Activated CD4-positive, alpha-beta T cell treated with anti-CD3 and anti-CD28 coated beads, Interleukin-2, amount 10 ng/mL, durations not matched to agents 7 days and 5 days (primary cell): ENCODE results near the gene SPSB1. TPM values are rescaled to one million over a fixed set of nuclear protein-coding genes. Genes with fewer than 3 reads are reported as not detected.

Experiments
- CTCF ChIA-PET: fragments of 350-600 bp; sonication (Branson Sonifier 250); formaldehyde crosslinking; loops from one replicate; lab custom pipeline; 2021; ENCODE audit warnings: antibody characterized with exemption; lab: Charles Lee
- POLR2A ChIA-PET: fragments of 350-600 bp; sonication (Branson Sonifier 250); formaldehyde crosslinking; loops from one replicate; lab custom pipeline; 2021; ENCODE audit warnings: antibody characterized with exemption; lab: Charles Lee
- DNase-seq: peaks from one replicate; pipeline ENCODE4 v3.0.0-alpha.2; 2020
- H3K27ac Mint-ChIP-seq: one replicate; pipeline ENCODE4 v1.8.0; 2021; ENCODE audit warnings: mild to moderate bottlenecking, moderate library complexity, mixed read lengths
- H3K27me3 Mint-ChIP-seq: one replicate; pipeline ENCODE4 v1.8.0; 2021; ENCODE audit warnings: mixed read lengths
- H3K36me3 Mint-ChIP-seq: one replicate; pipeline ENCODE4 v1.8.0; 2021; ENCODE audit warnings: low read depth, mixed read lengths
- H3K4me1 Mint-ChIP-seq: one replicate; pipeline ENCODE4 v1.8.0; 2021; ENCODE audit warnings: mixed read lengths
- H3K4me3 Mint-ChIP-seq: one replicate; pipeline ENCODE4 v1.8.0; 2021; ENCODE audit warnings: mild to moderate bottlenecking, moderate library complexity, mixed read lengths
- H3K9me3 Mint-ChIP-seq: one replicate; pipeline ENCODE4 v1.8.0; 2021; ENCODE audit warnings: mixed read lengths
- total RNA-seq, 2 experiments: library from RNA; stranded (reverse); gene quantifications; one replicate each; pipeline ENCODE4 v1.2.3, GENCODE V29; 2021

Gene SPSB1
- total RNA-seq = 1 to 10 TPM; 4.8 to 6.6 TPM

DNA sequence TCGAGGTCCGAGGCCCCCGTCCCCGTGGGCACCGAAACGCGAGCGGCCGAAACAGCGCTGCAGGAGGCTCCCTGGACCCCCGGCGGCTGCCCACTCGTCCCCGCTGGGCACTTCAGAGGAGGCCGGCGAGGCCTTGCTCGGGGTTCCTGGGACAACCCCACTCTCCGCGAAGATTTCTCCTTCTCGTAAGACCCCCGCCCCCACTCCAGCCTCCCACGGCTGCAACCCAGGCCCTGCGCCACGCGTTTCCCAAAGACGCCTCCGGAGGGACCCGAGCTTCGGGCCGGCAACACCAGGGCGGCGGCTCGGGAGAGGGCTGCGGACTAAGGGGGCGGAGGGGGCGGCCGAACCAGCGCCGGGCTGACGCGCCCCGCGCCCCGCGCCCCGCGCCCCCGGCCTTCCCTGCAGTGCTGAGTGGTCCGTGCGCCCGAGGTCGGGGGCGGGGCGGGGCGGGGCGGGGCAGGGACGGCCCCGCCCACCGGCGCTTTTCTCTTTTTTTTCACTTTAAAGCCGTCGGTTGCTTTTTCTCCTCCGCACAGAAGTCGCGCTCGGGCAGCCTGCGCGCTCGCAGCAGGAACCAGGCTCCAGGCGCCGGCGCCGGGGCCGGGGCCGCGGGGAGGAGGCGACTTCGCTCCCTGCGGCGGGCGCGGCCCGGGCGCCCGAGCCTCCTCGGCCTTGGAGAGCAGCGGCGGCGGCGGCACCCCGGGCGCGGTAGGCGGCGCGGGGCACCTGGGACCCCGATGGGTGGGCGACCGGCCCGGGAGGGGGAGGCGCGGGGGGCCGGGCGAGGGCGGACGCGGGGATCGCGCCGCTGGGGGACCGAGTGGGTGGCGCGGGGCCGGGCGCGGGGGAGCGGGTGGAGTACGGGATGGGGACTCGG, at the start of gene SPSB1:
SPSB1 (plus strand) TSS at position 534 of the 880 bp plus-strand sequence. CDS start 62,998 bp downstream, outside the sequence.
- H3K27me3 Mint-ChIP-seq = no peaks in the 10 kb centered on the region
- DNase-seq = peak; percentile 70
- peak within 1 kb of the TSS; percentile 55 for H3K4me3 Mint-ChIP-seq
- H3K9me3 Mint-ChIP-seq = peaks cover 10% of the 10 kb centered on the region
- ChIA-PET CTCF (interaction anchor here (0.6 to 1.8 kb wide), 4 partner anchors 10 to 664 kb away, joined by 3 to 5 read pairs (median 3); no protein-coding TSS in a partner anchor), POLR2A (no interaction called here)
- peaks cover 3% of the 10 kb centered on the region for H3K36me3 Mint-ChIP-seq
- no peak within 1 kb of the TSS for H3K27ac Mint-ChIP-seq
- peaks cover 15% of the 10 kb centered on the region for H3K4me1 Mint-ChIP-seq

DNA sequence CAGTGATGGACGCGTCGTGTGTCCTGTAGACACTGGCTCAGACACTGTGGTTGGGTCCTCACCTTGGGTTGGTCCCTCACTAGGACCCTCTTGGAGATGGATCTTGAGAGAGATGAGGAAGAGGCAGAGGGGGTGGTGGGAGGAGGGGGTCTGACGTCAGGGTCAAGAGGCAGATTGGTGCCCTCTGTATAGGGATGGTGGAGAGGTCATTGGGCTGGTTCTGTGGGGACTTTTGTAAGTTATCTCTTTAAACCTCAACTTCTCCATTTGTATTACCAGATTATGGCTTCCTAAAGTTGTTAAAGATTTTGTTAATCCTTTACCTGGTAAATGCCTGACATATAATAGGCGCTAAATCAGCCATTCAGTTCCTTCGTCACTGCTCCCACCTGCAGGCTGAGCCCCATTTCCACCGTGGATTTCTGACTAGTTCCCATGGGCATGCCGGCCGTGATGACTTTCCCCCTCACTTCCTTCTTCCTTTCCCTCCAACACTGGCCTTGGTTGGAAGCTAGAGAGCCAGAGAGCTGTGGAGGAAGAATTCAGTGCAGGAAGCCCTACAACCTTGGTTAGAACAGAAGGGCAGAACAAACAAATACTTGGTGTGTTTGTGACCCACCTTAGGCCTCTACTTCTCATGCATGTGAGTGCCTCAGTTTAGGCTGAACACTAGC, 49.5 kb upstream of the SPSB1 start:
- DNase-seq = no peak
- H3K9me3 Mint-ChIP-seq = no peaks in the 10 kb centered on the region
- H3K27me3 Mint-ChIP-seq = no peaks in the 10 kb centered on the region
- peaks cover 2% of the 10 kb centered on the region for H3K36me3 Mint-ChIP-seq
- peak overlapping the region; percentile 36 for H3K27ac Mint-ChIP-seq
- ChIA-PET POLR2A (interaction anchor here (0.6 kb wide), 1 partner anchor 694 kb away, joined by 8 read pairs; no protein-coding TSS in a partner anchor), CTCF (interaction anchor here (0.6 to 4.2 kb wide), 4 partner anchors 9 to 989 kb away, joined by 3 to 19 read pairs (median 6); partner anchors contain the start of gene H6PD)
- H3K4me3 Mint-ChIP-seq = no peak overlapping the region
- peaks cover 66% of the 10 kb centered on the region for H3K4me1 Mint-ChIP-seq

DNA sequence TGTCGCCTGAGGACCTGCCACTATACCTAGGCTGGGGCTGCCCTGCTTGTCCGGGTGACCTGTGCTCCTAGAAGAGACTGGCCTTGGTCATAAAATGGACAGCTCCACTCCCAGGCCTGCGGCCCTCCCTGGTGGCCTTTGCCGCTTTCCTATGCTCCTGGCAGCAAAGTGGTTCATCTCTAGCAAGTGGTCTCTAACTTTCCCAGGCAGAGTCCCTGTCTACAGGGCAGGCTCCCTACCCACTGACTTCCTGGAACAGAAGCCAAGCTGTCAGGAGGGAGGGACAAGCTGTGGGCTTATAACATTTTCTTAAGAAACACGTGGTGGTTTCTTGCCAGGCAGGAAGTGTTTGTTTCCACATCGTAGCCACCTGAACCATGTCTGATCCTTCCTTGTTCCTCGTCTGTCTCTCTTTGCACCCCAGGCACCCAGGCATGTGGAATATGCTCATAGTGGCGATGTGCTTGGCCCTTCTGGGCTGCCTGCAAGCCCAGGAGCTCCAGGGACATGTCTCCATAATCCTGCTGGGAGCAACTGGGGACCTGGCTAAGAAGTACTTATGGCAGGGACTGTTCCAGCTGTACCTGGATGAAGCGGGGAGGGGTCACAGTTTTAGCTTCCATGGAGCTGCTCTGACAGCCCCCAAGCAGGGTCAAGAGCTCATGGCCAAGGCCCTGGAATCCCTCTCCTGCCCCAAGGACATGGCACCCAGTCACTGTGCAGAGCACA, 48.0 kb upstream of the SPSB1 start:
- H3K27ac Mint-ChIP-seq = peak overlapping the region; percentile 25
- POLR2A ChIA-PET = interaction anchor here (0.6 to 1.2 kb wide), 3 partner anchors 31 to 366 kb away, joined by 3 to 4 read pairs (median 4); partner anchors contain the start of gene ENO1
- CTCF ChIA-PET = interaction anchor here (0.6 to 4.2 kb wide), 12 partner anchors 9 to 269 kb away, joined by 3 to 19 read pairs (median 4); partner anchors contain the start of gene H6PD
- no peaks in the 10 kb centered on the region for H3K27me3 Mint-ChIP-seq
- H3K4me3 Mint-ChIP-seq = no peak overlapping the region
- H3K9me3 Mint-ChIP-seq = no peaks in the 10 kb centered on the region
- peaks cover 55% of the 10 kb centered on the region for H3K4me1 Mint-ChIP-seq
- H3K36me3 Mint-ChIP-seq = peaks cover 2% of the 10 kb centered on the region
- DNase-seq = peak; percentile 29

DNA sequence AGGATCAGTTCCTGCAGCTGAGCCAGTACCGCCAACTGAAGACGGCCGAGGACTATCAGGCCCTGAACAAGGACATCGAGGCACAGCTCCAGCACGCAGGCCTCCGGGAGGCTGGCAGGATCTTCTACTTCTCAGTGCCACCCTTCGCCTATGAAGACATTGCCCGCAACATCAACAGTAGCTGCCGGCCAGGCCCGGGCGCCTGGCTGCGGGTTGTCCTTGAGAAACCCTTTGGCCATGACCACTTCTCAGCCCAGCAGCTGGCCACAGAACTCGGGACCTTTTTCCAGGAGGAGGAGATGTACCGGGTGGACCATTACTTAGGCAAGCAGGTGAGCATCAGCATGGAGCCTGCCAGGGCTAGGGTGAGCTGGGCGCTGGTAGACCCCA, 47.5 kb upstream of the SPSB1 start:
- no peak overlapping the region for H3K4me3 Mint-ChIP-seq
- ChIA-PET POLR2A (interaction anchor here (1.2 kb wide), 1 partner anchor 31 kb away, joined by 4 read pairs; no protein-coding TSS in a partner anchor), CTCF (interaction anchor here (0.6 to 4.2 kb wide), 10 partner anchors 8 to 268 kb away, joined by 3 to 19 read pairs (median 4); partner anchors contain the start of gene H6PD)
- H3K27me3 Mint-ChIP-seq = no peaks in the 10 kb centered on the region
- no peak overlapping the region for H3K27ac Mint-ChIP-seq
- H3K36me3 Mint-ChIP-seq = peaks cover 2% of the 10 kb centered on the region
- H3K9me3 Mint-ChIP-seq = no peaks in the 10 kb centered on the region
- DNase-seq = no peak
- H3K4me1 Mint-ChIP-seq = peaks cover 50% of the 10 kb centered on the region

DNA sequence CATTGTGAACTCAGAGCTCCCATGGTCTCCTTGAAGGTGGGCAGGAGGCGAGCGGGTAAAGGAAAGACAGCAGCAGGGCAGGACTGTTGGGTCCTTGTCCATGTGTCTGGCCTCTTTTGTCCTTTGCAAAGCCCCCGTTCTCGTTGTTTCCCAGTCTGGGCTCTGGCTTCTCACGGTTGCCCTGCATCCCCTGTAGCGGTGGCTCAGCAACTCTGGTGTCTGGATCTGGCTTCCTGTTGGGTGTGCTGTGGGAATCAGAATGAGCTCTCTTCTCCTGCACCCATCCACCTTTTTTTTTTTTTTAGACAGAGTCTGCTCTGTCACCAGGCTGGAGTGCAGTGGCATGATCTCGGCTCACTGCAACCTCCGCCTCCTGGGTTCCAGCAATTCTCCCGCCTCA, 47.0 kb upstream of the SPSB1 start:
- Mint-ChIP-seq H3K36me3 (peaks cover 2% of the 10 kb centered on the region), H3K4me1 (peaks cover 45% of the 10 kb centered on the region), H3K27ac (no peak overlapping the region), H3K27me3 (no peaks in the 10 kb centered on the region), H3K4me3 (no peak overlapping the region), H3K9me3 (no peaks in the 10 kb centered on the region)
- ChIA-PET POLR2A (no interaction called here), CTCF (interaction anchor here (1.3 to 4.2 kb wide), 6 partner anchors 11 to 111 kb away, joined by 3 to 19 read pairs (median 4); partner anchors contain the start of gene H6PD)
- DNase-seq = no peak

DNA sequence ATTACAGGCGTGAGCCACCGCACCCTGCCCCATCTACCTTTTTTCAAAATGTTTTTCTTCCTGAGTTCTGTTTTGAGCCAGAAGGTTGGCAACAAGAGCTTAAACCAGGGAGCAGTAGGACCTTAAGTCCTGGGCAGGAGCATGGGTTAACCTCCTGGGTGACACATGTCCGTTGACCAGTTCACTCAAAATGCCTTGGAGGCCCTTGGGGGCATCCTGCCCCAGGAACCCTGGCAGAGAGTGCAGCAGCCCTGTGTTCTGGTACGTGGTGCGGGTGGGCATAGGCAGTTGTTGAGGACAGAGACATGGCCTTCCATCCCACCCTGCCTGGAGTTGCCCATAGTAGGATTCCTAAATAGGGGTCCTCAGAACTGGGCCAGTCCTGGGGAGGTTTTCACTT, 46.5 kb upstream of the SPSB1 start:
- Mint-ChIP-seq H3K27me3 (no peaks in the 10 kb centered on the region), H3K9me3 (no peaks in the 10 kb centered on the region), H3K36me3 (peaks cover 2% of the 10 kb centered on the region), H3K4me1 (peaks cover 43% of the 10 kb centered on the region), H3K4me3 (no peak overlapping the region), H3K27ac (no peak overlapping the region)
- ChIA-PET POLR2A (no interaction called here), CTCF (interaction anchor here (1.3 to 4.2 kb wide), 3 partner anchors 10 to 111 kb away, joined by 3 to 19 read pairs (median 5); partner anchors contain the start of gene H6PD)
- DNase-seq = no peak

DNA sequence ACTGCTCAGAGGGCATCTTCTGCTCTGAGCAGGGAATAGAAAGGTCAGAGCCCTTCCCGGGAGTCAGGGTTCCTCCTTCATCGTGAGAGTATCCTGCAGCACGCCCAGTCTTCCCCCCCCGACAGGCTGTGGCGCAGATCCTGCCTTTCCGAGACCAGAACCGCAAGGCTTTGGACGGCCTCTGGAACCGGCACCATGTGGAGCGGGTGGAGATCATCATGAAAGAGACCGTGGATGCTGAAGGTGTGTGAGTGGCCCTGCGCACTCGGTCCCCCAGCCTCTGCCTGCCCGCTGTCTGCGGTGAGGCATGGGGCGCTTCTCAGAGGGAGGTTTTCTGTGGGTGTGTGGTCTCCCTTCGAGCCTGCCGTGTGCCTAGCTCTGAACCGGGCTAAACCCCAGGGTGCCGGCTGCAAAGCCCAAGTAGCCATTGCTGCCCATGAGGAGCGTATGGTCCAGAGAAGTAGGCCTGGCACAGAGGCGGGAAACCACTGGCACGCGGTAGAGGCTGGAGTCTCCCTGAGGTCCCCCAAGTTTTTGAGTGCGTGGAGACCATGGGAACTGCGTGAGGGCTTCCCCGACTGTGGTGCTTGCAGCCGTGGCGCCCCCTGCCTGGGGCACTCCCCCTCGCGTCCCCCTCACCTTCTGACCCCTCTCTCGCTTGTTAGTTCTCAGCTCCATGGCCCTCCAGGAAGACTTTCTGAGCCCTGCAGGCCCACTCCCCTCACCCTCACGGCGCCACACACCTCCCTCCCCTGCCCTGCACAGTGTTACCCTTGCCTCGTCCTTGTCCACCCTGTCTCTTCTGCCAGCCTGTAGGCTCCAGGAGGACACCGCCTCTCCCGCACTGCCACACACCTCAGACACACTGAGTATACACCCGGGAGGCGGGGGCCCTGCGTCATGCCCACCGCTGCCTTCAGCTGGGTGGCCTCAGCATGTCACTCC, 45.6 kb upstream of the SPSB1 start:
- Mint-ChIP-seq H3K27me3 (no peaks in the 10 kb centered on the region), H3K36me3 (peaks cover 2% of the 10 kb centered on the region), H3K4me1 (peaks cover 39% of the 10 kb centered on the region), H3K4me3 (no peak overlapping the region), H3K9me3 (no peaks in the 10 kb centered on the region), H3K27ac (no peak overlapping the region)
- ChIA-PET CTCF (interaction anchor here (1.1 to 1.6 kb wide), 4 partner anchors 12 to 112 kb away, joined by 3 to 9 read pairs (median 4); partner anchors contain the start of gene H6PD), POLR2A (no interaction called here)
- no peak for DNase-seq

DNA sequence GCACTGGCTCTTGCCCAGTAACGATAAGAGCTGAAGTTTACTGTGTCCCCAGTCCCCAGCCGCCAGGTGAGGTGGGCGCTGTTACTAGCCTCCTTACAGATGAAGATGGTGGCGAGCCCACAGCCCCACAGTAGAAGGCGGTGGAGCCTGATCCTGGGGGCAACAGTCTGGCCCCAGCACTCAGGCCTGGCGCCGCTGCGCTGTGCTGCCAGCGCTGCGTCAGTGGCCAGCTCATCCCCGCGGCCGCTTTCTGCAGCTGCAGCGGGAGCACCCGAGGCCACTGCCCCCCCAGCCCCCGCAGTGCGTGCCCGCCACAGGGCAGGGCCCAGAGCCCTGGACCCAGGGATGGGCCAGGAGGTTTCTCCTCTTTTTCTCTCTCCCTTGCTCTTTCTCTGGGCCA, 44.8 kb upstream of the SPSB1 start:
- H3K4me1 Mint-ChIP-seq = peaks cover 35% of the 10 kb centered on the region
- no peak overlapping the region for H3K27ac Mint-ChIP-seq
- H3K9me3 Mint-ChIP-seq = no peaks in the 10 kb centered on the region
- POLR2A ChIA-PET = no interaction called here
- CTCF ChIA-PET = interaction anchor here (1.1 to 1.6 kb wide), 3 partner anchors 13 to 46 kb away, joined by 4 to 9 read pairs (median 5); partner anchors contain the start of gene H6PD
- no peaks in the 10 kb centered on the region for H3K27me3 Mint-ChIP-seq
- no peak for DNase-seq
- H3K4me3 Mint-ChIP-seq = no peak overlapping the region
- peaks cover 2% of the 10 kb centered on the region for H3K36me3 Mint-ChIP-seq

DNA sequence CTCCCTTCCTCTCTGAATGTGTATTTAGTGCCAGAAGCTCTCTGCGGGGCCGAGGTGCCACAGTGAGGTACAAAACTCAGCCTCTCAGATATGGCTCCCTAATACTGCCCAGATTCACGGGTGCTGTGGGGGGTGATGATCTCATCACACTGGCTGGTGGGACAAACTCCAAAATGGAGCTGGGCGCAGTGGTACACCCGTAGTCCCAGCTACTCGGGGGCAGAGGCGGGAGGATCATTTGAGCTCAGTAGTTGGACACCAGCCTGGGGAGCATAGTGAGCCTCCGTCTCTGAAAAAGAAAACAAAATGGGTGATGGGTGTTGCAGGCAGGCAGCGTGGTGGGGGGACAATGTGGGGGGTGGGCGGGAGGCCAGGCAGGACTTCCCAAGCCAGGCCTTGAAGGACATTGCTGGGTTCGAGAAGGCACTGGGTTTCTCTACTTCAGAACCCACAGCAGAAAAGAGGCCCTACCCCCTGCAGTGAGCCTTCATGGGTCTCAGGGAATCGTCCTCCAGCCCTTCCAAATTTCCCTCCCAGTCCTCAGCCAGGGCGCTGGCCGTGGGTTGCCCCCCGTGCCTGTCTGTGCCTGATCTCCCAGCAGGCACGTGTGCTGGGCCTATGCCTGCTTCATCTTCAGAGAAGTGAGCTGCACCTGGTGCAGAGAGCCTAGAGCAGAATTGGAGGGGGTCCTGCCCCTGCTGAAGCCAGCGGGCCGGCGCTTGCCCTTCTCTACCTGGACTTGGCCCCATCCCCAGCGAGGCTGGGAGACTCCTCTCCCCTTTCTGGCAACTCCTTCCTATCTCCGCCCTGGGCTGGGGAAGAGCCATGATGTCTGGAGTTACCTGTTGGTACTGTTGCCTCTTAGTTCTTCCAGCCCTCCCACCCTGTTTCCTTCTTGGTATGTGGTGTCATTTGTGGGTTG, 44.1 kb upstream of the SPSB1 start:
- ChIA-PET CTCF (interaction anchor here (0.5 to 1.6 kb wide), 6 partner anchors 8 to 526 kb away, joined by 3 to 9 read pairs (median 4); partner anchors contain the start of gene H6PD), POLR2A (no interaction called here)
- Mint-ChIP-seq H3K27ac (peak overlapping the region; percentile 13), H3K36me3 (peaks cover 2% of the 10 kb centered on the region), H3K4me3 (no peak overlapping the region), H3K9me3 (no peaks in the 10 kb centered on the region), H3K4me1 (peaks cover 30% of the 10 kb centered on the region), H3K27me3 (no peaks in the 10 kb centered on the region)
- DNase-seq = no peak

DNA sequence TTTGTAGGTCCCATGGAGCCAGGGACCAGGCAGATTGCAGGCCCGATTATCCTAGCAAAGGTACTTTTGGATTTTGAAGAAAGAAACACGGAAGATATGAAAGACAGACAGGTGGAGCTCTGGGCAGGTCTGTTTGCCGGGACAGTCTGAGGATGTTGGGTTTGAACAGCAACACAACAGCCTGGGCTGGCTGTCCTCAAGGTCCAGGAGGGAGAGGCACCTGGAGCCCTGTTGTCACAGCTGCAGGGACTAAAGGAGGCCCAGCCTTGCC, 43.5 kb upstream of the SPSB1 start:
- peaks cover 25% of the 10 kb centered on the region for H3K4me1 Mint-ChIP-seq
- no peak for DNase-seq
- ChIA-PET CTCF (interaction anchor here (0.5 to 2.0 kb wide), 7 partner anchors 8 to 244 kb away, joined by 3 to 7 read pairs (median 4); partner anchors contain the start of gene H6PD), POLR2A (no interaction called here)
- H3K4me3 Mint-ChIP-seq = no peak overlapping the region
- no peaks in the 10 kb centered on the region for H3K27me3 Mint-ChIP-seq
- H3K36me3 Mint-ChIP-seq = peaks cover 2% of the 10 kb centered on the region
- no peak overlapping the region for H3K27ac Mint-ChIP-seq
- H3K9me3 Mint-ChIP-seq = no peaks in the 10 kb centered on the region
